ENCODE results near the gene BUD23. TPM values are rescaled to one million over a fixed set of nuclear protein-coding genes. Genes with fewer than 3 reads are reported as not detected.

The BUD23 gene
- total and polyA plus RNA-seq, 10 donors, result 44.2 to 71.4 (median 54.6) TPM

GRCh38 chr7:73668886-73669230 is 14.5 kb upstream of the BUD23 start:
- H3K4me1 ChIP-seq, result peaks cover 0 to 29% (median 19%) of the 10 kb centered on the region in 6 donors
- H3K36me3 ChIP-seq, result no peaks in the 10 kb centered on the region
- intact Hi-C loops (cut with DNase I; ENCODE audit: low total_unique reads), result no loop called here
- no peak overlapping the region for H3K27ac ChIP-seq
- peaks cover 0 to 75% (median 8%) of the 10 kb centered on the region in 7 donors for H3K27me3 ChIP-seq (replicated peaks in 1 of 7)
- WGBS, 5 donors, result 23 to 35% (median 30%) methylated on average over 5 of the region's 5 CpGs
- no peak for TF ChIP-seq POLR2A (IDR thresholded peaks at IDR 0.05)
- TF ChIP-seq POLR2AphosphoS5 (IDR thresholded peaks at IDR 0.05), result no peak
- TF ChIP-seq, protein P1, sequence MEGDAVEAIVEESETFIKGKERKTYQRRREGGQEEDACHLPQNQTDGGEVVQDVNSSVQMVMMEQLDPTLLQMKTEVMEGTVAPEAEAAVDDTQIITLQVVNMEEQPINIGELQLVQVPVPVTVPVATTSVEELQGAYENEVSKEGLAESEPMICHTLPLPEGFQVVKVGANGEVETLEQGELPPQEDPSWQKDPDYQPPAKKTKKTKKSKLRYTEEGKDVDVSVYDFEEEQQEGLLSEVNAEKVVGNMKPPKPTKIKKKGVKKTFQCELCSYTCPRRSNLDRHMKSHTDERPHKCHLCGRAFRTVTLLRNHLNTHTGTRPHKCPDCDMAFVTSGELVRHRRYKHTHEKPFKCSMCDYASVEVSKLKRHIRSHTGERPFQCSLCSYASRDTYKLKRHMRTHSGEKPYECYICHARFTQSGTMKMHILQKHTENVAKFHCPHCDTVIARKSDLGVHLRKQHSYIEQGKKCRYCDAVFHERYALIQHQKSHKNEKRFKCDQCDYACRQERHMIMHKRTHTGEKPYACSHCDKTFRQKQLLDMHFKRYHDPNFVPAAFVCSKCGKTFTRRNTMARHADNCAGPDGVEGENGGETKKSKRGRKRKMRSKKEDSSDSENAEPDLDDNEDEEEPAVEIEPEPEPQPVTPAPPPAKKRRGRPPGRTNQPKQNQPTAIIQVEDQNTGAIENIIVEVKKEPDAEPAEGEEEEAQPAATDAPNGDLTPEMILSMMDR (IDR thresholded peaks at IDR 0.05 in 8 of 11, conservative IDR thresholded peaks at IDR 0.05 in 3 of 11), result no peak
- no peak for DNase-seq
- no peaks in the 10 kb centered on the region for H3K9me3 ChIP-seq
- peak overlapping the region in 6 of 8 donors; percentile 23 to 79 (median 44) for H3K4me3 ChIP-seq

GRCh38 chr7:73669288-73669701 is 14.1 kb upstream of the BUD23 start:
- intact Hi-C loops (cut with DNase I; ENCODE audit: low total_unique reads), result no loop called here
- Histone ChIP-seq H3K36me3 (no peaks in the 10 kb centered on the region), H3K27me3 (replicated peaks in 1 of 7) (peaks cover 0 to 71% (median 8%) of the 10 kb centered on the region in 7 donors), H3K9me3 (no peaks in the 10 kb centered on the region), H3K27ac (no peak overlapping the region), H3K4me1 (peaks cover 0 to 29% (median 19%) of the 10 kb centered on the region in 6 donors), H3K4me3 (peak overlapping the region in 1 of 8 donors; percentile 79)
- TF ChIP-seq, protein P1 (IDR thresholded peaks at IDR 0.05 in 8 of 11, conservative IDR thresholded peaks at IDR 0.05 in 3 of 11), result no peak
- no peak for TF ChIP-seq POLR2A (IDR thresholded peaks at IDR 0.05)
- TF ChIP-seq POLR2AphosphoS5 (IDR thresholded peaks at IDR 0.05), result no peak
- DNase-seq, result no peak
- 49 to 68% (median 60%) methylated on average over 8 to 19 of the region's 19 CpGs for WGBS, 5 donors

DNA sequence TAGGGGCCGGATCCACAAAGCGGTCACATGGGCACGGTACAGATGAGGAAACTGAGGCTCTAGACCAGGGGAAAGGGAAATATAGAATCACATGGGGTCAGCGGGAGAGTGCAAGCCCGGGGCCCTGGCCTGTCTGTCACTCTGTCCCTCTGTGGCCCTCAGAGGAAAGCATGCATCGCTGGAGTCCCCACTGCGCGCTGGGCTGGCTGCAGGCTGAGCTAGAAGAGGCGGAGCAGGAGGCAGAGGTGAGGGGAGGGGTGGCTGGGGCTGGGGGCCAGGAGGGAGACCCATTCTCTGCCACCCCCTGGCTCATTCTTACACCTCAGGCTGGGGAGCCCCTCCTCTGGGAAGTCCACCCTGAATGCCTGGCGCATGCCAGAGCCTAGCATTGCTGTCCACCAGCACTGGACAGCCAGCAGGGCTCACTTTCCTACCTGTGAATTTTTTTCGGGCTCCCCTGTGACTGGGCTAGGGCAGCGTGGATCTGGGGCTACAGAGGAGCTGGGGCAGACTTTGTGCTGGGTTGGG is 13.5 kb upstream of the BUD23 start:
- no peaks in the 10 kb centered on the region for H3K36me3 ChIP-seq
- no peak overlapping the region for H3K27ac ChIP-seq
- DNase-seq, result no peak
- intact Hi-C loops (cut with DNase I; ENCODE audit: low total_unique reads), result no loop called here
- peaks cover 0 to 29% (median 19%) of the 10 kb centered on the region in 6 donors for H3K4me1 ChIP-seq
- no peak overlapping the region for H3K4me3 ChIP-seq
- 72 to 90% (median 77%) methylated on average over 11 to 12 of the region's 12 CpGs for WGBS, 5 donors
- H3K9me3 ChIP-seq, result no peaks in the 10 kb centered on the region
- peaks cover 0 to 65% (median 8%) of the 10 kb centered on the region in 7 donors for H3K27me3 ChIP-seq (replicated peaks in 1 of 7)
- TF ChIP-seq, protein P1 (IDR thresholded peaks at IDR 0.05 in 8 of 11, conservative IDR thresholded peaks at IDR 0.05 in 3 of 11), result no peak
- TF ChIP-seq POLR2A (IDR thresholded peaks at IDR 0.05) (no peak), POLR2AphosphoS5 (IDR thresholded peaks at IDR 0.05) (no peak)

DNA sequence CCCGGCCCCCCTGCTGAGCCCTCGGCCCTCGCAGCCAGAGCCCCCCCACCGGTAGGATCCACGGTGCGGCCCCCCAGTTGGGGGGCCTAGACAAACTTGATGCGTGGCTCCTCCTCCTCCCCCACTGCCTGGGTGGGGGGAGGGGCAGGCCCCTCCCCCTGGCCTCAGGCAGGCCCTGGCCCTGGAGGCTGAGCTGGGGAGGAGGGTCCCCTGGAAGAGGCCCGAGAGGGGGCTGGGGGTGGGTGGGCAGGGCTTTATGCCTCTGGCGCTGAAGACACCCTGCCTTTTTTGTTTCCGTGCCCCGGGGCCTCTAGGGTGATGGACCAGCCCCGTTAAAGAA is 12.1 kb upstream of the BUD23 start:
- peaks cover 0 to 24% (median 19%) of the 10 kb centered on the region in 6 donors for H3K4me1 ChIP-seq
- H3K4me3 ChIP-seq, result no peak overlapping the region
- no peaks in the 10 kb centered on the region for H3K36me3 ChIP-seq
- 28 to 58% (median 38%) methylated on average over 2 to 12 of the region's 12 CpGs for WGBS, 5 donors
- TF ChIP-seq, protein P1 (IDR thresholded peaks at IDR 0.05 in 8 of 11, conservative IDR thresholded peaks at IDR 0.05 in 3 of 11), result no peak
- TF ChIP-seq POLR2AphosphoS5 (IDR thresholded peaks at IDR 0.05), result no peak
- no peak for TF ChIP-seq POLR2A (IDR thresholded peaks at IDR 0.05)
- intact Hi-C loops (cut with DNase I; ENCODE audit: low total_unique reads), result no loop called here
- no peak overlapping the region for H3K27ac ChIP-seq
- DNase-seq, result no peak
- H3K9me3 ChIP-seq, result no peaks in the 10 kb centered on the region
- H3K27me3 ChIP-seq (replicated peaks in 1 of 7), result peaks cover 0 to 51% (median 8%) of the 10 kb centered on the region in 7 donors

Data from spleen (tissue), 11 donors.